ENCODE measurements around the gene COPE. TPM values are rescaled to one million over a fixed set of nuclear protein-coding genes. Genes with fewer than 3 reads are reported as not detected.

Gene COPE
- total and polyA plus RNA-seq, 2 of the 8 experiments (the other 6 are each of a cell fraction or from before 2014, with no cell fraction given) = 178 to 356 TPM

DNA sequence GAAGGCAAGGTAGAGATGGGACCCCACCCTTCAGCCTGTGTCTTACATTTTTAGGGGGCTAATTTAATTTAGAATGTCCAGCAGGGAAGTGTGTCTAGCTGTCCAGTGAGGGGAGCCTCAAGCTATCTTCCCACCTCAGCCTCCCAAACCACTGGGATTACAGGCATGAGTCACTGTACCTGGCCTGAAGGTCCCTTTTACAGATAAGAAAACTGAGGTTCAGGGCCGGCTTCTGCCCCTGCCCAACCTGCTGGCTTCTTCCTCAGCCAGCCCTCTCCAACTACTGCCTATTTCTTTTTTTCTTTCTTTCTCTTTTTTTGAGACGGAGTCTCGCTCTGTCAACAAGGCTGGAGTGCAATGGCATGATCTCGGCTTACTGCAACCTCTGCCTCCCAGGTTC lies 41.2 kb upstream of the COPE start:
- Histone ChIP-seq H3K4me2 (ENCODE audit: insufficient read depth in 1 of 2, low read depth in 2 of 2, low read length in 2 of 2) (no peak overlapping the region), H2AFZ (ENCODE audit: low read length) (no peak overlapping the region), H3K27ac (ENCODE audit: low read depth, low read length) (no peak overlapping the region), H3K56ac (replicated peaks; ENCODE audit: insufficient read length, low read depth, low read length) (no peak overlapping the region), H3K4me3 (ENCODE audit: extremely low read depth in 1 of 4, insufficient read depth in 2 of 4, low read depth in 3 of 4, low read length in 4 of 4) (no peak overlapping the region), H3K27me3 (replicated peaks in 1 of 4; ENCODE audit: control insufficient read depth in 3 of 4, extremely low read depth in 1 of 4, insufficient read depth in 3 of 4, low read length in 3 of 4) (no peaks in the 10 kb centered on the region), H3K9ac (replicated peaks in 1 of 4; ENCODE audit: extremely low read depth in 1 of 4, low read depth in 3 of 4, low read length in 3 of 4) (no peak overlapping the region), H3K4me1 (replicated peaks in 1 of 4; ENCODE audit: control insufficient read depth in 3 of 4, insufficient read depth in 4 of 4, low read length in 3 of 4) (peaks cover 0 to 2% (median under 1%) of the 10 kb centered on the region in 4 experiments; a peak in 3 of 7 replicates), H3K9me3 (ENCODE audit: insufficient read depth in 2 of 2, low read depth in 1 of 2, low read length in 1 of 2) (no peaks in the 10 kb centered on the region), H3K36me3 (ENCODE audit: control insufficient read depth in 2 of 4, insufficient read depth in 4 of 4, low read length in 3 of 4) (no peaks in the 10 kb centered on the region), H4K5ac (ENCODE audit: insufficient read length, low read depth, low read length) (no peak overlapping the region), H2BK20ac (ENCODE audit: low read length) (no peak overlapping the region), H2AK5ac (ENCODE audit: low read depth, low read length) (no peak overlapping the region), H3K79me2 (ENCODE audit: control insufficient read depth in 1 of 2, insufficient read depth in 2 of 2, low read length in 2 of 2) (no peaks in the 10 kb centered on the region), H3K18ac (ENCODE audit: extremely low read depth, low read length) (no peak overlapping the region), H2BK15ac (ENCODE audit: low read length) (no peak overlapping the region), H3K23me2 (ENCODE audit: low read depth, low read length) (no peaks in the 10 kb centered on the region; the same call in 1 of the 2 replicates), H2BK120ac (replicated peaks; ENCODE audit: low read depth, low read length) (no peak overlapping the region), H4K91ac (replicated peaks; ENCODE audit: insufficient read length, low read length) (no peak overlapping the region), H3K14ac (ENCODE audit: insufficient read length) (no peak overlapping the region), H3K23ac (ENCODE audit: insufficient read length) (no peak overlapping the region), H2BK12ac (ENCODE audit: low read depth, low read length) (no peak overlapping the region), H4K20me1 (replicated peaks in 1 of 2; ENCODE audit: control insufficient read depth in 1 of 2, insufficient read depth in 2 of 2, low read length in 2 of 2) (no peaks in the 10 kb centered on the region), H3K4ac (replicated peaks; ENCODE audit: insufficient read length, low read depth, low read length) (no peak overlapping the region), H3K79me1 (ENCODE audit: low read depth, low read length) (no peaks in the 10 kb centered on the region), H4K8ac (ENCODE audit: extremely low read depth, insufficient read depth, low read length) (no peak overlapping the region), H2BK5ac (ENCODE audit: low read depth, low read length) (no peak overlapping the region)
- POLR2A ChIA-PET (ENCODE audit: partially characterized antibody) = interaction anchor here (0.6 to 1.3 kb wide), 4 partner anchors 9 to 474 kb away, joined by 4 to 5 read pairs (median 4); partner anchors contain the start of genes COPE and DDX49
- WGBS, 2 experiments (ENCODE audit: extremely low coverage in 1 of 2, insufficient coverage in 1 of 2, insufficient read length in 1 of 2, insufficient replicate concordance in 2 of 2, low coverage in 1 of 2, low lambda C conversion rate in 2 of 2, missing lambda C conversion rate in 1 of 2) = 95% methylated on average over 4 of the region's 4 CpGs; no CpG with 5 or more reads in 1 of the 2 experiments
- DNase-seq (ENCODE audit: low read depth in 1 of 2, low spot score in 2 of 2) (no peak), FAIRE-seq (no peak)
- CTCF ChIA-PET (ENCODE audit: partially characterized antibody) = interaction anchor here (1.6 kb wide), 1 partner anchor 26 kb away, joined by 4 read pairs; no protein-coding TSS in a partner anchor
- no peak for TF ChIP-seq CEBPB (IDR thresholded peaks at IDR 0.05; ENCODE audit: low read depth, low read length)
